ENCODE measurements around the gene CDH18. TPM values are rescaled to one million over a fixed set of nuclear protein-coding genes. Genes with fewer than 3 reads are reported as not detected.

The CDH18 gene
- total and polyA plus RNA-seq, 2 donors (not counting 1 experiment from before 2014, with no cell fraction given), result 0.16 to 0.33 TPM

DNA sequence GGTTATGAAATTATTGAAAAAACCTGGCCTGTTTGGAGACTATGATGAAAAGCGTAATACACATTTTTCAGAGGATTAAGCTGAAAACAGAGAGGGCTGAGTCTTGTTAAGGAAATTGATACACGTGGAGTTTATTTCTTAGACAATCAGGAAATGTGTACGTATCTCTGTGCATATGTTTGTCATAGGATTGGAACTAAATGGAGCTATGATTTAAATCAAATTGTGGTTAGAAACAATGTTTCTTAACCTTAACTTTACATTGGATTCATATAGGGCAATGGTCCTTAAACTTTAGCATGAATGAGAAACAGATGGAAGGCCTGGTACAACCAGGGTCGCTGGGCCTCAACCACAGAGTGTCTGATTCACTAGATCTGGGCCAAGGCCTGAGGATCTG, 451.6 kb downstream of the CDH18 start:
- no peaks in the 10 kb centered on the region for H3K36me3 ChIP-seq (ENCODE audit: control insufficient read depth, insufficient read depth, low read length)
- H2AFZ ChIP-seq (ENCODE audit: low read length), result no peak overlapping the region

DNA sequence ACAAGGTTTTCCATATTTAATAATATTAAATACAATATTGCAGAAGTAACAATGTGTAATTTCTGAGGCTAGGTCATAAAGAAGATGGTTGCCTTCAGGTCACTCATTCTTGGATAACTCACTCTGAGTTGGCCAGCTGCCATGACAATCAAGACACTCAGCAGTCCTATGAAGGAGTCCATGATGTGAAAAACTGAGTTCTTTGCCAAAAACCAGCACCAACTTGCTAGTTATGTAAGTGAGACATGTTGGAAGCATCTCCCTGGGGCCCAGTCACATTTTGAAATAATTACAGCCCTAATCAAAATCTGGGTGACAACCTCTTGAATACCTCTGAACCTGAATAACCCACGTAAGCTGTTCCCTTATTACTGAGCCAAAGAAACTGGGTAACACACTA, 453.2 kb downstream of the CDH18 start:
- Histone ChIP-seq H3K27ac (ENCODE audit: insufficient read depth, low read length) (no peak overlapping the region), H3K36me3 (ENCODE audit: control insufficient read depth, insufficient read depth, low read length) (no peaks in the 10 kb centered on the region), H3K4me1 (ENCODE audit: control insufficient read depth, extremely low read depth, insufficient read depth, low read length) (no peaks in the 10 kb centered on the region), H2AFZ (ENCODE audit: low read length) (no peak overlapping the region), H3K27me3 (ENCODE audit: control insufficient read depth, insufficient read depth, low read length) (no peaks in the 10 kb centered on the region), H3K79me2 (ENCODE audit: control insufficient read depth, insufficient read depth, low read length) (no peaks in the 10 kb centered on the region), H3K4me3 (replicated peaks in 1 of 4; ENCODE audit: control extremely low read depth in 1 of 4, insufficient read depth in 1 of 4, low read depth in 3 of 4, low read length in 4 of 4) (no peak overlapping the region), H3K9ac (ENCODE audit: insufficient read depth, low read length) (no peak overlapping the region), H3K4me2 (ENCODE audit: extremely low read depth, insufficient read depth, low read length) (no peak overlapping the region), H3K9me3 (ENCODE audit: control insufficient read depth, insufficient read depth, low read depth, low read length) (no peaks in the 10 kb centered on the region), H4K20me1 (ENCODE audit: control insufficient read depth, extremely low read depth, insufficient read depth, low read length) (no peaks in the 10 kb centered on the region)
- DNase-seq (ENCODE audit: low read depth in 2 of 2), result peak in 1 of 2 donors; percentile 40
- no peak for TF ChIP-seq EZH2 (IDR thresholded peaks at IDR 0.05; ENCODE audit: low read length, missing control alignments)
- TF ChIP-seq, protein P1, sequence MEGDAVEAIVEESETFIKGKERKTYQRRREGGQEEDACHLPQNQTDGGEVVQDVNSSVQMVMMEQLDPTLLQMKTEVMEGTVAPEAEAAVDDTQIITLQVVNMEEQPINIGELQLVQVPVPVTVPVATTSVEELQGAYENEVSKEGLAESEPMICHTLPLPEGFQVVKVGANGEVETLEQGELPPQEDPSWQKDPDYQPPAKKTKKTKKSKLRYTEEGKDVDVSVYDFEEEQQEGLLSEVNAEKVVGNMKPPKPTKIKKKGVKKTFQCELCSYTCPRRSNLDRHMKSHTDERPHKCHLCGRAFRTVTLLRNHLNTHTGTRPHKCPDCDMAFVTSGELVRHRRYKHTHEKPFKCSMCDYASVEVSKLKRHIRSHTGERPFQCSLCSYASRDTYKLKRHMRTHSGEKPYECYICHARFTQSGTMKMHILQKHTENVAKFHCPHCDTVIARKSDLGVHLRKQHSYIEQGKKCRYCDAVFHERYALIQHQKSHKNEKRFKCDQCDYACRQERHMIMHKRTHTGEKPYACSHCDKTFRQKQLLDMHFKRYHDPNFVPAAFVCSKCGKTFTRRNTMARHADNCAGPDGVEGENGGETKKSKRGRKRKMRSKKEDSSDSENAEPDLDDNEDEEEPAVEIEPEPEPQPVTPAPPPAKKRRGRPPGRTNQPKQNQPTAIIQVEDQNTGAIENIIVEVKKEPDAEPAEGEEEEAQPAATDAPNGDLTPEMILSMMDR (conservative IDR thresholded peaks at IDR 0.05 in 1 of 2, IDR thresholded peaks at IDR 0.05 in 1 of 2; ENCODE audit: low read depth in 1 of 2, low read length in 2 of 2), result no peak

More for the DNA sequence above, 451.6 kb downstream of the CDH18 start:
- no peaks in the 10 kb centered on the region for H4K20me1 ChIP-seq (ENCODE audit: control insufficient read depth, extremely low read depth, insufficient read depth, low read length)
- no peaks in the 10 kb centered on the region for H3K79me2 ChIP-seq (ENCODE audit: control insufficient read depth, insufficient read depth, low read length)
- peak in 1 of 2 donors; percentile 29 for DNase-seq (ENCODE audit: low read depth in 2 of 2)
- H3K27me3 ChIP-seq (ENCODE audit: control insufficient read depth, insufficient read depth, low read length), result no peaks in the 10 kb centered on the region
- no peak overlapping the region for H3K4me2 ChIP-seq (ENCODE audit: extremely low read depth, insufficient read depth, low read length)
- H3K9ac ChIP-seq (ENCODE audit: insufficient read depth, low read length), result no peak overlapping the region
- H3K27ac ChIP-seq (ENCODE audit: insufficient read depth, low read length), result no peak overlapping the region
- no peaks in the 10 kb centered on the region for H3K4me1 ChIP-seq (ENCODE audit: control insufficient read depth, extremely low read depth, insufficient read depth, low read length)
- TF ChIP-seq EZH2 (IDR thresholded peaks at IDR 0.05; ENCODE audit: low read length, missing control alignments), result no peak
- no peak overlapping the region for H3K4me3 ChIP-seq (replicated peaks in 1 of 4; ENCODE audit: control extremely low read depth in 1 of 4, insufficient read depth in 1 of 4, low read depth in 3 of 4, low read length in 4 of 4)
- no peaks in the 10 kb centered on the region for H3K9me3 ChIP-seq (ENCODE audit: control insufficient read depth, insufficient read depth, low read depth, low read length)

DNA sequence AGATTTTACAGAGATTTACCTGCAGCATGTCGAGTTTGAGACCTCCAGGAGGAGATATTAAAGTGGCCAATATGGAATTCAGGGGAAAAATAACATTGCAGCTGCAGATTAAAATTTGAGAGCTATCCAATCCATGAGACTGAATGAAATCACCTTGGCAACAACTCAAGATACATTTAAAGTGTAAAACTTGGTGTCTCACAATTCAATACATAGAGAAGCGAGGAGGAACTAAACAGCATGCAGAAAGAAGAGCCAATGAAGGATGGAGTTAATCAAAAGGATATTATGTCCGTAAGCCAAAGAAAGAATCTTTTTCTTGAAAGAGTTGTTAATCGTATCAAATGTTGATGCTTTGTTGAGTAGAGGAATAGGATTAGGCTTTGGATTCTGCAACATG, 455.1 kb downstream of the CDH18 start:
- H3K9ac ChIP-seq (ENCODE audit: insufficient read depth, low read length), result no peak overlapping the region
- no peak for TF ChIP-seq EZH2 (IDR thresholded peaks at IDR 0.05; ENCODE audit: low read length, missing control alignments)
- TF ChIP-seq, protein P1 (conservative IDR thresholded peaks at IDR 0.05 in 1 of 2, IDR thresholded peaks at IDR 0.05 in 1 of 2; ENCODE audit: low read depth in 1 of 2, low read length in 2 of 2), result no peak
- no peaks in the 10 kb centered on the region for H3K36me3 ChIP-seq (ENCODE audit: control insufficient read depth, insufficient read depth, low read length)
- no peak overlapping the region for H3K4me3 ChIP-seq (replicated peaks in 1 of 4; ENCODE audit: control extremely low read depth in 1 of 4, insufficient read depth in 1 of 4, low read depth in 3 of 4, low read length in 4 of 4)
- H3K27ac ChIP-seq (ENCODE audit: insufficient read depth, low read length), result no peak overlapping the region
- no peaks in the 10 kb centered on the region for H3K79me2 ChIP-seq (ENCODE audit: control insufficient read depth, insufficient read depth, low read length)
- no peaks in the 10 kb centered on the region for H3K4me1 ChIP-seq (ENCODE audit: control insufficient read depth, extremely low read depth, insufficient read depth, low read length)
- H2AFZ ChIP-seq (ENCODE audit: low read length), result no peak overlapping the region
- no peaks in the 10 kb centered on the region for H4K20me1 ChIP-seq (ENCODE audit: control insufficient read depth, extremely low read depth, insufficient read depth, low read length)
- no peak overlapping the region for H3K4me2 ChIP-seq (ENCODE audit: extremely low read depth, insufficient read depth, low read length)
- DNase-seq (ENCODE audit: low read depth in 2 of 2), result no peak
- H3K27me3 ChIP-seq (ENCODE audit: control insufficient read depth, insufficient read depth, low read length), result no peaks in the 10 kb centered on the region
- no peaks in the 10 kb centered on the region for H3K9me3 ChIP-seq (ENCODE audit: control insufficient read depth, insufficient read depth, low read depth, low read length)

Data from fibroblast of lung (primary cell).